GM21723 (cell line): ENCODE results near the gene TTLL10.

Source experiments
- ATAC-seq: cut with Tn5 transposase; IDR thresholded peaks from one replicate; pipeline ENCODE4 v1.9.1; 2021; ENCODE audit warnings: mild to moderate bottlenecking, moderate library complexity; ENCODE audit not compliant: unreplicated experiment

TTLL10 gene

GRCh38 chr1:1173793-1174415 is at the start of gene TTLL10:
TSS of gene TTLL10 (plus strand) at chr1:1173880. CDS start at chr1:1179216, 5,336 bp downstream.
- no peak for ATAC-seq

GRCh38 chr1:1124508-1124785 is 49.2 kb upstream of the TTLL10 start:
- ATAC-seq = no peak

GRCh38 chr1:1124786-1125642 is 48.7 kb upstream of the TTLL10 start:
- no peak for ATAC-seq

- no peak for ATAC-seq
Measured at GRCh38 chr1:1125945-1126344, 47.7 kb upstream of the TTLL10 start.

GRCh38 chr1:1127551-1128451 is 45.9 kb upstream of the TTLL10 start:
- ATAC-seq = no peak

GRCh38 chr1:1128454-1129139 is 45.1 kb upstream of the TTLL10 start:
- ATAC-seq = no peak

GRCh38 chr1:1129381-1129821 is 44.3 kb upstream of the TTLL10 start:
- no peak for ATAC-seq

GRCh38 chr1:1130206-1131120 is 43.2 kb upstream of the TTLL10 start:
- ATAC-seq = no peak

- no peak for ATAC-seq
Measured at GRCh38 chr1:1132042-1132950, 41.4 kb upstream of the TTLL10 start.

- ATAC-seq = no peak
Measured at GRCh38 chr1:1132956-1133750, 40.5 kb upstream of the TTLL10 start.

- ATAC-seq = no peak
Measured at GRCh38 chr1:1134300-1134970, 39.2 kb upstream of the TTLL10 start.

GRCh38 chr1:1135339-1136136 is 38.1 kb upstream of the TTLL10 start:
- no peak for ATAC-seq

- ATAC-seq = no peak
Measured at GRCh38 chr1:1136547-1137230, 37.0 kb upstream of the TTLL10 start.

GRCh38 chr1:1137256-1138045 is 36.2 kb upstream of the TTLL10 start:
- no peak for ATAC-seq

GRCh38 chr1:1140673-1141072 is 33.0 kb upstream of the TTLL10 start:
- no peak for ATAC-seq
